Activated CD4-positive, CD25-positive, alpha-beta regulatory T cell treated with anti-CD3 and anti-CD28 coated beads, Interleukin-2, amount 50 U/mL, for 72 hours (primary cell): Measurements from ENCODE around the gene HYKK.
"Not testable (repeated sequence)": the region's sequence is repeated elsewhere in the genome, so short reads cannot be mapped to it uniquely, and the experiment has no call there.

ENCODE experiments used
- DNase-seq: peaks from one replicate; pipeline ENCODE4 v3.0.0; 2021

Gene HYKK

GRCh38 chr15:78506971-78507830 is at the start of gene HYKK:
Gene HYKK (plus strand): TSS chr15:78507577. CDS start chr15:78513089, 5,512 bp downstream.
- DNase-seq, result peak; percentile 61

- no peak for DNase-seq
Measured at GRCh38 chr15:78460737-78461136, 46.6 kb upstream of the HYKK start.

DNA sequence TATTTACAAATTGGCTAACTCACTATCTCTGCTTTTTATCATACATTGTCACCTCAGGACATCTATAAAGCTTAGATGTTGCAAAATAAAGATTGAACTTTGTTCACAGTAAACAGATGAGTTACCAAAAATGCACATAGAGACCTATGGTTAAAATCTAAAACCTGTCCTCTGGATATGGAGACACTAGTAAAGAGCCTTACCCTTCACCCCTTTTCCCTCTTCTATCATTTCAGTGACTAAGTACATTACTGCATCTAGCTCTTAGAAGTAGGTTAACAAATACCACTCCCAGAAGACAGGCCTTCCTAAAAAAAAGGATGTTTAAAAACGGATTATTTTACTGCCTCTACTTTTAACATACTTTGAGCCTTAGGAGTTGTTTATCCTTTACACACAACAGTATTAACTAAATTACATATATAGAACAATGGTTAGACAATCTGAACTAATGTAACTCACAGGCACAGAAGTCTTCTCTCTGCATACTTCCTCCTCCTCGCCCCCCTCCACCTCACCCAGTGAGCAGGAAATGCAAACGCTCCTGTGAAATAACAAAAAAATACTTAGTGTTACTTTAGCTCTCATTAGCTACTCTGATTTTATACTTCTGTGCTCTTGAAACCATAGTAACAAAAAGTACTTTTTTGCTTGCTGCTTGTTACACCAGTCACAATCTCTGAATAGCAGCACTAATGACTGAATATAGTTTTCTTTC is 46.0 kb upstream of the HYKK start:
- DNase-seq, result no peak

DNA sequence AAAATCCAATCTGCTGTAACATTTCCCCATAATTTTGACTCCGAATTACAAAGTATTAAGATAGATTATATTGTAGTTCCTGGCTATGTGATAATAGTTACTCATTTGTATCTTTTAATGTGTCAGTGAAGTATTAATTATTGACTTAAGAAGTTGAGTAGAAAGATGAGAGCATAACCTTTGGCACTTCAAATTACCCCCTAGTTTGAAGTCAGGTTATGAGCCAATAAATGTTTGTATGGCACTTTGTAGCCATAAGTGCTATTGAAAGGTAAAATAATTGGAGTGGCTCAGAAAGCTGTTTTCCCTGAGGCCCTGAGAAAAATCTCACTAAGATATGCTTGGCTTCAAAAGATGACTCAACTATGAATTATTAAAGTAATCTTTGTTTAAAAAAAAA is 38.3 kb upstream of the HYKK start:
- DNase-seq, result no peak

DNA sequence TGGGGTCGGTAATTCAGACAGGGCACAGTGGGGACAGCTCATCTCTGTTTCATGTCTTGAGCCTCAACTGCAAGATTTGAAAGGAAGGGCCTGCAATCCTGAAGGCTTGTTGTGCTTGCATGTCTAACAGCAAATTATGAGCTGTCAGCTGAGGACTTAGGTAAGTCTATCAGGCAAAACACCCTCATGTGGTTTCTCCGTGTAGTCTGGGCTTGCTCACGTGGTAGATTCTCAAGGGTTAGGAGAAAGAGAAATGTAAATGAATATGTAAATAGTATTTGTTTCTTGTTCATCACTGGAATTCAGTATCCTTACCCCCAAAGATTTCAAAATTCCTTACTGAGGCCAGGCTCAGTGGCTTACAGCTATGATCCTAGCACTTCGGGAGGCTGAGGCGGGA is 30.1 kb upstream of the HYKK start:
- no peak for DNase-seq

- DNase-seq, result no peak
Measured at GRCh38 chr15:78479650-78480049, 27.7 kb upstream of the HYKK start.

GRCh38 chr15:78481917-78482316 is 25.5 kb upstream of the HYKK start:
- DNase-seq, result no peak

GRCh38 chr15:78492872-78493271 is 14.5 kb upstream of the HYKK start:
- DNase-seq, result no peak

- DNase-seq, result no peak
Measured at GRCh38 chr15:78501857-78502256, 5.5 kb upstream of the HYKK start.

DNA sequence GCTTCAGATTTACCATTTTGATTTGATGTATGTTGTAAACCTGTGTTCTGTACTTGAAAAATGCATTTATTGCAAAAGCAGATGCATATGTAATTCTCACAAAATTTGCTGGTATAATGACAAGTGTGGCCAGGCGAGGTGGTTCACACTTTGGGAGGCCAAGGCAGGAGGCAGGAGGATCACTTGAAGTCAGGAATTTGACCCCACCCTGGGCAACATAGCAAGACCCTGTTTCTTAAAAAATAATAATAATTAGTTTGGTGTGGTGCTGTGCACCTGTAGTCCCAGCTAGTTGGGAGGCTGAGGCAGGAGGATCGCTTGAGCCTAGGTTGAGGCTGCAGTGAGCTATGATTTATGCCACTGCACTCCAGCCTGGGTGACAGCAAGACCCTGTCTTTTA is 4.7 kb upstream of the HYKK start:
- DNase-seq, result no peak

DNA sequence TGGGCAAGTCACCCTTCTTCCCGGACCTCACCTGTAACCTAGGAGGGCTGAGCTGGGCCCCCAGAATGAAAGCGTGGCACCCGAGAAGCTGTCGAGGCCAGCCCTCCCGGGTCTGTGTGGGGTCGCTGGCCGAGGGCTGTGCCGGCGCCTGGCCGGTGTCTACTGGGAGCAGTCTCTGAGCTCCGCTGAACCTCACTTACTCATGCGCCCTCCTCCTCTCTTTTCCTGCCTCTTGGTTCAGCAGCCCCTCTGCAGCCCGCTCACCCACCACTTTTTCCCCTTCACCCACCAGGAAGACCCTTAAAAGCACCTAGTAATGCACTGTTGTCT is 419 bp downstream of the HYKK start:
- DNase-seq, result no peak

GRCh38 chr15:78508272-78508671 is 895 bp downstream of the HYKK start:
- DNase-seq, result no peak

- no peak for DNase-seq
Measured at GRCh38 chr15:78509726-78510312, 2.4 kb downstream of the HYKK start.

DNA sequence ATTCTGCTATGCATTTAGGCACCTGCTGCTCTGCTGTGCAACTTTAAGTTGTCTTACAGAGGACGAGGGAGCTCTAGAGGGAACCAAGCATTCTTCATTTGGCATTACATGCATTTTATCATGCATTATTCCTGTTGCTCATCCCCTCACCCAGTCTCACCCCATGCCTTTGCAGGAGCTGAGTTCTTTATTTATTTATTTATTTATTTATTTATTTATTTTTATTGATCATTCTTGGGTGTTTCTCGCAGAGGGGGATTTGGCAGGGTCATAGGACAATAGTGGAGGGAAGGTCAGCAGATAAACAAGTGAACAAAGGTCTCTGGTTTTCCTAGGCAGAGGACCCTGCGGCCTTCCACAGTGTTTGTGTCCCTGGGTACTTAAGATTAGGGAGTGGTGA is 12.7 kb downstream of the HYKK start:
- DNase-seq, result not testable (repeated sequence)

DNA sequence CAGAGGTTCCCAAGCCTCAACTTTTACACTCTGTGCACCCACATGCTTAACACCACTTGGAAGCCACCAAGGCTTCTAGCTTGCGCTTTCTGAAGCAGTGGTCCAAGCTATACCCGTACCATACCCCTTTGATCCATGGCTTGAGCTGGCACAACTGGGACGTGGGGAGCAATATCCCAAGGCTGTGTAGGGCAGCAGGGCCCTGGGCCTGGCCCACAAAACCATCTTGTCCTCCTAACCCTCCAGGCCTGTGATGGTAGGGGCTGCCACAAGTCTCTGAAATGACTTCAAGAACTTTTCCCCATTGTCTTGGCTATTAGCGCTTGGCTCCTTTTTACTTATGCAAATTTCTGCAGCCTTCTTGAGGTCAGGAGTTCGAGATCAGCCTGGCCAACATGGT is 16.9 kb downstream of the HYKK start:
- DNase-seq, result no peak

DNA sequence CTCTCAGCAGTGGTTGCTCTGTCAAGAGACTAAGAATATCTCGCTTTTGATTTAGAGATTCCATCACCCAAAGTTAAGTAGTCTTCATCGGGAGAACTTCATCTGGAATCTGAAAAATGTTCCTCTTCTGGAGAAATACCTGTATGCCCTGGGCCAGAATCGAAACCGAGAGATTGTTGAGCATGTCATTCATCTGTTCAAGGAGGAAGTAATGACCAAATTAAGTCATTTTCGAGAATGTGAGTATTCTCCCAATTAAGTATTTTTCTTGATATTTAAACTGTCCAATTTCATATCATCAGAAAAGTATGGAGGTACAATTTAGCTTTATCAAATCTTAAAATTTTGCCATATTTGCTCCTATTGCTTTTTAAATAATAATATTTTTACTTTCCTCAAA is 19.9 kb downstream of the HYKK start:
- no peak for DNase-seq

DNA sequence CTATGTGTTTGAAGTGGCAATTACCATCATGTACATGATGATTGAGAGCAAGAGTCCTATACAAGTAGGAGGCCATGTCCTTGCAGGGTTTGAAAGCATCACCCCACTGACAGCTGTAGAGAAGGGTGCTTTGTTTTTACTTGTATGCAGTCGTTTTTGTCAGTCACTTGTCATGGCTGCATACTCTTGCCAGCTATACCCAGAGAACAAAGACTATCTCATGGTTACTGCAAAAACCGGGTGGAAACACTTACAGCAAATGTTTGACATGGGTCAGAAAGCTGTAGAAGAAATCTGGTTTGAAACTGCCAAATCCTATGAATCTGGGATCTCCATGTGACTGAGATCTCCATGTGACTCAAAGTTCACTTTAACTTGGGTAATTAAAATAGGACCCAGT is 26.0 kb downstream of the HYKK start:
- no peak for DNase-seq

DNA sequence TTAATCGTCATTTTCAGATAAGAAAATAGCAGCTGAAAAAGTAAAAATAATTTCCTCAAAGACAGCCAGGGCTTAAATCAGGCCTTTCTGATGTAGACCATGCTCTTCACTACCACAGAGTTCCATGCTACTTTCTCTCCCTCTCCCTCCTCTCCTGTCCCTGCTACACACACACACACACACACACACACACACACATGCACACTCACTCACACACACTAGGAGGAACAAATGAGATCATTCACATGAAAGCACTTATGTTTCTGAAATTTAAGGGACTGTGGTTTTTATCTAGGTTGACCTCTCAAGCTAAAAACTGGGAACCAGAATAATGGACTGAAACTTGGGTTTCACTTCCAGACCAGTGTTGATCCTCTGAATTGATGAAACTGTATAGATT is 28.8 kb downstream of the HYKK start:
- DNase-seq, result no peak

- DNase-seq, result no peak
Measured at GRCh38 chr15:78537266-78537905, 30.0 kb downstream of the HYKK start.

GRCh38 chr15:78538358-78538757 is 31.0 kb downstream of the HYKK start:
- no peak for DNase-seq

DNA sequence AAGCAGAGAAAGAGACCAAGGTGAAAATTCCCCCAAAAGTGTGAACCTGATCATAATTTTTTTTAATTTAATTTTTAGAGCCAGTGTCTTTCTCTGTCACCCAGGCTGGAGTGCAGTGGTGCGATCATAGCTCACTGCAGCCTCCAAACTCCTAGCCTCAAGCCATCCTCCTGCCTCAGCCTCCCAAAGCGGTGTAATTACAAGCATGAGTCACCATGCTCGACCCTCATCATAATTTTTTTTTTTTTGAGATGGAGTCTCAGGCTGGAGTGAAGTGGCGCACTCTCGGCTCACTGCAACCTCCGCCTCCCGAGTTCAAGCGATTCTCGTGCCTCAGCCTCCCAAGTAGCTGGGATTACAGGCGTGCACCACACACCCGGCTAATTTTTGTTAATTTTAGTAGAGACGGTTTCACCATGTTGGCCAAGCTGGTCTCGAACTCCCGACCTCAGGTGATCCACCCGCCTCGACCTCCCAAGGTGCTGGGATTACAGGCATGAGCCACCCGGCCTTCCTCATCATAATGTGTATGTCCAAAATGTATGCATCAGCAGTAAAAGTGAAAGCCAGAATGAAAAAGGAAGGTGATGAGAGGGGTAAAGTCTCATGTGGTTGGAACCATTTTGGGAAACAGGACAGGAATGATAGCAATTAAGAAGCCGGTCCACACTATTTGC is 32.2 kb downstream of the HYKK start:
- DNase-seq, result peak; percentile 34

- peak; percentile 96 for DNase-seq
Measured at GRCh38 chr15:78540141-78540870, 32.9 kb downstream of the HYKK start, which contains the start of gene PSMA4. Gene PSMA4 (plus strand): TSS chr15:78540444. CDS start chr15:78541928, 1,484 bp downstream.
